Stimulated activated naive CD8-positive, alpha-beta T cell treated with anti-CD3 and anti-CD28 coated beads, Interleukin-15, Interleukin-2, amounts not matched to agents 100 ng/mL and 50 ng/mL, for 24 hours (primary cell): Measurements from ENCODE around the gene C21orf91.

Experiments used
- H3K27ac Mint-ChIP-seq: one replicate; pipeline ENCODE4 v1.8.0; 2021; ENCODE audit warnings: mild to moderate bottlenecking, mixed read lengths
- H3K27me3 Mint-ChIP-seq: one replicate; pipeline ENCODE4 v1.8.0; 2021; ENCODE audit warnings: mixed read lengths
- H3K36me3 Mint-ChIP-seq: one replicate; pipeline ENCODE4 v1.8.0; 2021; ENCODE audit warnings: low read depth, mixed read lengths
- H3K4me1 Mint-ChIP-seq: one replicate; pipeline ENCODE4 v1.8.0; 2021; ENCODE audit warnings: low read depth, mixed read lengths
- H3K4me3 Mint-ChIP-seq: one replicate; pipeline ENCODE4 v1.8.0; 2021; ENCODE audit warnings: mild to moderate bottlenecking, mixed read lengths
- H3K9me3 Mint-ChIP-seq: one replicate; pipeline ENCODE4 v1.8.0; 2021; ENCODE audit warnings: mixed read lengths

Gene C21orf91

DNA sequence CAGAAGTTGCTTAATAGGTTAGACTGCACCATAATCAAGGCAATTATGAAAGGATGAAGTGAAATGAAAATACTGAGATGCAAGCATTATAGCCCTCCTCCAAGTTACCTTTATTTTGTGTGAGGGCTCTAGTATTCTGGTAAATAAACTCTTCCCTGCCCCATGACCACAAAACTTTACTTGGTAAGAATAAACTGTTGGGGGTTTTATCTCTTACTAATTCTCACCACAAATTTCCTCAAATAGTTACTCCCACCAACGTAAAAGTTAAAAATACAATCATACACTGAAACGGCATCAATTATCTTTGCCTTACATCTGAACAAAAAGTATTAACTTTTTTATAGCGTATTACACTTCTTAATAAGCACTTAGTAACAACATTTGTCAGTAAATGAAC, 29.5 kb downstream of the C21orf91 start:
- peaks cover 97% of the 10 kb centered on the region for H3K4me1 Mint-ChIP-seq
- no peaks in the 10 kb centered on the region for H3K9me3 Mint-ChIP-seq
- peaks cover 64% of the 10 kb centered on the region for H3K36me3 Mint-ChIP-seq
- H3K27ac Mint-ChIP-seq = peak overlapping the region; percentile 66
- H3K27me3 Mint-ChIP-seq = no peaks in the 10 kb centered on the region
- peak overlapping the region; percentile 64 for H3K4me3 Mint-ChIP-seq

DNA sequence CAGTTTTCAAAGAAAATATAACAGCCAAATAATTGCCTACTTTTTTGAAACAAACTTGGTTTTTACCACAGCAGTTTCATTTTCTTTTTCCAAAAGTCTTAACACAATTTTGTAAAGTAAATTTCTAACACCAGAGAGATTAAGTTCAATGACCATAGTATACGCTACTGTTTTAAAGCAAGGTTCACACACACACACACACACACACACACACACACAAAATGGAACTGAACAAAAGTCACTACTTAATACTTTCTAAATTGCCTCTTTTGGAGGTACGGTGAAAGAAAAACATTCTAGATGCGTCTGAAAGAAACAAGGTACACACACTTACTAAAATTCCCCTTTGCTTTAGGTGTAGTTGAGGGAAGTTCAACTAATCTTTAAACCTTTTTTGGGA, 30.1 kb downstream of the C21orf91 start:
- peak overlapping the region; percentile 50 for H3K27ac Mint-ChIP-seq
- no peaks in the 10 kb centered on the region for H3K9me3 Mint-ChIP-seq
- H3K4me1 Mint-ChIP-seq = peaks cover 97% of the 10 kb centered on the region
- H3K36me3 Mint-ChIP-seq = peaks cover 61% of the 10 kb centered on the region
- peak overlapping the region; percentile 73 for H3K4me3 Mint-ChIP-seq
- H3K27me3 Mint-ChIP-seq = no peaks in the 10 kb centered on the region

DNA sequence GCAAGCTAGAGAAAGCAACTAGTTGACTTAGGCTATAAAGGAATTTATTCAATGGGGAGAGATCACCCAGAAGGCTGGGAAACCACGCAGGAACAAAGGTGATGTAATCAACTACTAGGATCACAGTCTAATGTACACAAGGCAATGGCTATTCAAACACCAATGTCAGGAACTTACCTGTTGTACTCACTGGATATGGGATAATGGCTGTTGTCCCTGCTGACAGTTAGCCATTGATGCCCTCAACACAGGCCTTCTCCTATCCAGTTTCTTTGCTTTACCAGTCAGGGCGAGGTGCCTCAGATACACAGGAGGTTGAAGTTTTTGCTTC, 32.3 kb downstream of the C21orf91 start:
- Mint-ChIP-seq H3K27me3 (no peaks in the 10 kb centered on the region), H3K36me3 (peaks cover 56% of the 10 kb centered on the region), H3K27ac (peak overlapping the region; percentile 32), H3K4me3 (peak overlapping the region; percentile 50), H3K9me3 (no peaks in the 10 kb centered on the region), H3K4me1 (peaks cover 98% of the 10 kb centered on the region)

DNA sequence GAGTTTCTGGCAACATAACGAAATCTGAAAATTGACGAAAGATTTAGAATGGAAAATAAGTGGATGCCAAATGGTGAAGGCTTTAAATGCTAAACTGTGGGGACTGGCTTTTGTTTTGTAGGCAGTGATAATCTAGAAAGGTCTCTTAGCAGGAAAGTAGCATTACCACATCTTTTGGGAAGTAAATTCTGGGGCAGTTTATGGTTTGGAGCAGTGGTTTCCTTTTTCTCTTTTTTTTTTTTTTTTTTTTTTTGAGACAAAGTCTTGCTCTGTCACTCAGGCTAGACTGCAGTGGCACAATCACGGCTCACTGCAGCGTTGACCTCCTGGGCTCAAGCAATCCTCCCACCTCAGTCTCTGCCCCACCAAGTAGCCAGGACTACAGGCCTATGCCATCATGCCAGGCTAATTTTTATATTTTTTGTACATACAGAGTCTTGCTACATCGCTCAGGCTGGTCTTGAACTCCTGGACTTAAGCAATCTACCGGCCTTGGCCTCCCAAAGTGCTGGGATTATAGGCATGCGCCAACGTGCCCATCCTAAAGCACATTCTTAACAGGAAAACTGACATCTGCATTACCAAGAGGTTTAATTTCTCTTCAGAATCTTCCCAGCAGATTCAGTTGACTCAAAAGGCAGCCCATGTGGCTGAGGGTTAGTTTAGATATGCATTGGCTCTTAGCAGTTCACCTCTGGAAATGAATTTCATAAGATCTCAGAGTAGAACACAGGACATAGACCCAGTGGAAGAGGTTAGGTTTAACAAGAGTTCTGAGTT, 32.9 kb downstream of the C21orf91 start:
- Mint-ChIP-seq H3K36me3 (peaks cover 51% of the 10 kb centered on the region), H3K4me3 (no peak overlapping the region), H3K27me3 (no peaks in the 10 kb centered on the region), H3K9me3 (no peaks in the 10 kb centered on the region), H3K27ac (peak overlapping the region; percentile 32), H3K4me1 (peaks cover 98% of the 10 kb centered on the region)

GRCh38 chr21:17785403-17785788, 33.8 kb downstream of the C21orf91 start:
- peaks cover 42% of the 10 kb centered on the region for H3K36me3 Mint-ChIP-seq

DNA sequence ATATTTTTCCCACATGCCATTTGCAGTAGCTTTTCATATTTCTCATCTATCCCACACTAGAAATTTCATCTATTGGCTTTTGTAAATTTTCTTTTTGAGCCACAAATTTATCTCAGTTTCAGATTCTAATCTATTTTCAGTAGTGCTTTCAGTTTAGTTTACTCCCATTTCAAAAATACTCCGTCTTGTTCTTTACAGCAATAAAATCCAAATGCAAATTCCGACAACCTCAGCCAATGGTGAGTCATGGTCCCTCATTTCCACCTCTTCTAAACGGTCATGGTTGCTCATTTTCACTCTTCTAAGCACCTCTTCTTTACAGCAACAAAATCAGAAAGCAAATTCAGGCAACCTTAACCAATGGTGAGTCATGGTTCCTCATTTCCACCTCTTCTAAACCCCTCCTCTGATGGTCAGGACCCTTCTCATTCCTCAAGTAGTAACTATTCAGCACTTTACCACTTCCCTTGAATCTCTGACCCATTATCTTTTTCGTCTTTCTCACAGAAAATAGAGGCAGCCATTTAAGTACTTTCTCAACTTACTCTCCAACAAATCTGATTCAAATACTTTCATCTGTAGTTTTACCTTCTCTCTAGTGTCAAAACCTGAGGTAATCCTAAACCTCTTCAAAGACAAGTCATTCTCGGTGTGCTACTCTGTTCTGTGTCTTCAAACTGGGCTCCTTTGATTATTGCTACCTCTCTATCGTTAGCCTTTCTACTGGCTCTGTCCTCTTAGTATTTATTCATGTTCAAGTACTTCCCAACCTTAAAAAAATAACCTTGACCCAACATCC, 34.4 kb downstream of the C21orf91 start:
- Mint-ChIP-seq H3K4me1 (peaks cover 100% of the 10 kb centered on the region), H3K36me3 (peaks cover 42% of the 10 kb centered on the region), H3K9me3 (no peaks in the 10 kb centered on the region)

More at GRCh38 chr21:17785403-17785788, 33.8 kb downstream of the C21orf91 start:
- Mint-ChIP-seq H3K27ac (peak overlapping the region; percentile 88), H3K4me3 (peak overlapping the region; percentile 51), H3K9me3 (no peaks in the 10 kb centered on the region), H3K27me3 (no peaks in the 10 kb centered on the region), H3K4me1 (peaks cover 98% of the 10 kb centered on the region)

DNA sequence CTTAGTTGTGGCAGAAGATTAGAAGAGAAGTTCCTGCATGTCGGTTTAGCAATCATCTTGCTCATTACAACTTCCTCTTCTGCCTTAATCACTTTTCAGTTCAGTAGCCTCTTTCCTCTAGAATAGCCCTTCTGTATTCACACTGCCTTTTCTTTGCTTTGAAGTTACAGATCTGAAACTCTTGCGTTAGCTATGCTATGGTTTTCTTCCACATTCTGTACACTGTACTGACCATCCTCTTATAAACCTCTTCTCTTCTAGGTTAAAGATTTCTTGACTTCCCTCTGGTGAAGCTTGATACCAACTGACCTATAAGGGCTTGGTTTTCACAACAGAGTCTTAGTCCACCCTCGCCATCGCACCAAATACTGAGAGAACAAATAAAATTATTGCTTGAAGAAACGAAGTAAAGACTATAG, 35.0 kb downstream of the C21orf91 start:
- Mint-ChIP-seq H3K27me3 (no peaks in the 10 kb centered on the region), H3K36me3 (peaks cover 42% of the 10 kb centered on the region), H3K9me3 (no peaks in the 10 kb centered on the region), H3K4me3 (peak overlapping the region; percentile 51), H3K27ac (peak overlapping the region; percentile 88), H3K4me1 (peaks cover 100% of the 10 kb centered on the region)

More for the DNA sequence above, 34.4 kb downstream of the C21orf91 start:
- peak overlapping the region; percentile 51 for H3K4me3 Mint-ChIP-seq
- peak overlapping the region; percentile 88 for H3K27ac Mint-ChIP-seq
- no peaks in the 10 kb centered on the region for H3K27me3 Mint-ChIP-seq

DNA sequence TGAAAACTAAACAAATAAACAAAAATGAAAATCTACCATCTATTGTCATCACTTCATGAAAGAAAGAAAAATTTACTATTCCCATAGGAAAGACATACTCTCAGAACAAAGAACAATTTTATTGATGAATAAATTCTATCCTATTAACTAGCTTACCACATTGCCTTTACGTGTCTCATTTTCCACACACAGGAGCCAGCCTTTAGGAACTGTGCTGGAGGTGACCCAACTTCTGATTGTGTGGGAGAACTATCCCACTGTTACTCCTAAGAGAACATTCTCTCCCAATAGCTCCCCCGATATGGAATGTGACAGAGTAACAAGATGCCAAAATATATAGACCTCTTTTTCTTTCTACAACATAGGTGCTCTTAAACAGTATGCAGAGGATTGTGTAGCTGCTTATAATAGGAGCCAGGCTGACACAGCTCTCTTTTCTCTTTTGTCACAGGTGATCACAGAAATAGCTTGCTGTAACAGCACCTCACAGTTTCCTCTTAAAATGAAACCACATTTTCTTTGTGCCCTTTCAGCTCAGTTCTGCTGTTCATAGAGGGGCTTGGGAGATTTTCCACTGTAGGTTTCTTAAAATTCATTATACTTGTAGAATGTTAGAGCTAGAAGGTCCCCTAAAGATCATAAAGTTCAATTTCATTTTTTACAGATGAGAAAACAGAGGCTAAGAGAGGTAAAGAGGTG, 35.5 kb downstream of the C21orf91 start:
- H3K4me3 Mint-ChIP-seq = peak overlapping the region; percentile 51
- H3K27me3 Mint-ChIP-seq = no peaks in the 10 kb centered on the region
- peaks cover 42% of the 10 kb centered on the region for H3K36me3 Mint-ChIP-seq
- peak overlapping the region; percentile 88 for H3K27ac Mint-ChIP-seq
- peaks cover 100% of the 10 kb centered on the region for H3K4me1 Mint-ChIP-seq
- H3K9me3 Mint-ChIP-seq = no peaks in the 10 kb centered on the region

DNA sequence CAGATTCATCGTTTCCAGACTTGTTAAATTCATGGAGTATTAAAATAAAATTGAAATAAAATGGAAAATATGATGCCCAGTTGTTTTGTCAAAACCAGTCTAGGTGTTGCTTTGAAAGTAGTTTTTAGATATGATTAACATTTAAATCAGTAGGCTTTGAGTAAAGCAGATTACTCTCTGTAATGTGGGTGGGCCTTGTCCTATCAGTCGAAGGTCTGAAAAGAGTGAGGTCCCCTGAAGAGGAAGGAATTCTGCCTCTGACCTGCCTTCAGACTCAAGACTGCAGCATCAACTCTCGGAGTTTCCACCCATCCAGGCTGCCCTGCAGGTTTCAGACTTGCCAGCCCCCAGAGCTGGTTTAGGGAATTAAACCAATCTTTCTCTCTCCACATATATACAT, 36.2 kb downstream of the C21orf91 start:
- Mint-ChIP-seq H3K36me3 (peaks cover 39% of the 10 kb centered on the region), H3K27ac (peak overlapping the region; percentile 88), H3K4me1 (peaks cover 97% of the 10 kb centered on the region), H3K4me3 (peak overlapping the region; percentile 51), H3K9me3 (no peaks in the 10 kb centered on the region), H3K27me3 (no peaks in the 10 kb centered on the region)

DNA sequence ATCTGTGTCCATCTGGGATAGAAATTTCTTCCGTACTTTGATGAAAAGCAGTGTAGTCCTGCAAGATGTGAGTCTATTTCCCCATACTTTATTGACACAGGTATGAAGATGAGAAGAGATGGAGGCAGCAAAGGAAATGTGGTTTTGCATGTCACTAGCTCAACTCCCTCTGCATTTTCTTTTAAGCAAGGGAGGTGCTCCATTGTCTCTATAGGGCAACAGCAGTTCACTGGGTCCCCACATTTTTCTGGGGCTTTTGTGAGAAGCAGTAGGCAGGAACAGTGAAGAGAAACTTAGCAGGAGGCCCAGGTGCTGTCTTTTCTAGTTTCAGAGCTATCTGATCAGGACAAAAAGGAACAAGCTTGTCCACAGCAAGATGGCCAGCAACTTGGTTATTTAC, 37.1 kb downstream of the C21orf91 start:
- Mint-ChIP-seq H3K27me3 (no peaks in the 10 kb centered on the region), H3K4me1 (peaks cover 97% of the 10 kb centered on the region), H3K27ac (peak overlapping the region; percentile 86), H3K4me3 (peak overlapping the region; percentile 6), H3K9me3 (no peaks in the 10 kb centered on the region), H3K36me3 (peaks cover 29% of the 10 kb centered on the region)

DNA sequence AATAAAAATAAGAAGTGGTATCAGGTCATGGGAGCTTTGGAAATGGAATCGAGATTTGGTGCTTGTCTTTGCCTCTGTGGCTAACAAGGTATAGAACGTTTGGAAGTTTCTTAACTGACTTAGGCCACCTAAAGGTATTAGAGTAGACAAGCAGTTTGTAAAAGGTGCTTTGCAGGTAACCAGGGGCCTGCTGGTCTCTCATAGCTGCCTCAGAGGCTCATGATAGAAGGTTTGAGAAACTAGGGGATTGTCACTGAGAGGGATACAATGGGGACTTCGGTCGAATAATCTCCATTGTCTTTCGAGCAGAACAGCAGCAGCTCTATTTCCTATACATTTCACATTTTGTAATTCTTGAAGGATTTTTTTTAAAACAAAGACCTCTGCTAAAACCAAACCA, 37.6 kb downstream of the C21orf91 start:
- peaks cover 97% of the 10 kb centered on the region for H3K4me1 Mint-ChIP-seq
- peaks cover 24% of the 10 kb centered on the region for H3K36me3 Mint-ChIP-seq
- H3K27ac Mint-ChIP-seq = peak overlapping the region; percentile 86
- H3K4me3 Mint-ChIP-seq = peak overlapping the region; percentile 56
- no peaks in the 10 kb centered on the region for H3K9me3 Mint-ChIP-seq
- H3K27me3 Mint-ChIP-seq = no peaks in the 10 kb centered on the region

GRCh38 chr21:17780539-17780938, 38.6 kb downstream of the C21orf91 start:
- H3K27ac Mint-ChIP-seq = peak overlapping the region; percentile 82
- H3K36me3 Mint-ChIP-seq = peaks cover 14% of the 10 kb centered on the region
- H3K9me3 Mint-ChIP-seq = no peaks in the 10 kb centered on the region
- H3K4me1 Mint-ChIP-seq = peaks cover 97% of the 10 kb centered on the region
- H3K4me3 Mint-ChIP-seq = peak overlapping the region; percentile 56
- no peaks in the 10 kb centered on the region for H3K27me3 Mint-ChIP-seq

- H3K4me3 Mint-ChIP-seq = peak overlapping the region; percentile 56
These were observed 39.2 kb downstream of the C21orf91 start for GRCh38 chr21:17779980-17780379.

GRCh38 chr21:17779496-17779895, 39.7 kb downstream of the C21orf91 start:
- H3K4me1 Mint-ChIP-seq = peaks cover 95% of the 10 kb centered on the region
- peaks cover 11% of the 10 kb centered on the region for H3K36me3 Mint-ChIP-seq
- peak overlapping the region; percentile 82 for H3K27ac Mint-ChIP-seq
- no peaks in the 10 kb centered on the region for H3K27me3 Mint-ChIP-seq
- H3K4me3 Mint-ChIP-seq = no peak overlapping the region
- peaks cover under 1% of the 10 kb centered on the region for H3K9me3 Mint-ChIP-seq

More at GRCh38 chr21:17779980-17780379, 39.2 kb downstream of the C21orf91 start:
- Mint-ChIP-seq H3K27me3 (no peaks in the 10 kb centered on the region), H3K27ac (peak overlapping the region; percentile 82), H3K4me1 (peaks cover 97% of the 10 kb centered on the region), H3K9me3 (no peaks in the 10 kb centered on the region), H3K36me3 (peaks cover 10% of the 10 kb centered on the region)
